ENCODE results near the gene CDC45.

CDC45 gene

GRCh38 chr22:19569276-19569640, 89.5 kb downstream of the CDC45 start:
- no peaks in the 10 kb centered on the region for H3K4me1 Mint-ChIP-seq (ENCODE audit: low read depth)
- H3K27ac Mint-ChIP-seq: no peak overlapping the region
- H3K27me3 Mint-ChIP-seq: no peaks in the 10 kb centered on the region
- no peak overlapping the region for H3K4me3 Mint-ChIP-seq
- H3K9me3 Mint-ChIP-seq: no peaks in the 10 kb centered on the region
- H3K36me3 Mint-ChIP-seq (ENCODE audit: low read depth): no peaks in the 10 kb centered on the region

- H3K4me3 Mint-ChIP-seq: no peak overlapping the region
- H3K27ac Mint-ChIP-seq: no peak overlapping the region
- H3K9me3 Mint-ChIP-seq: no peaks in the 10 kb centered on the region
- no peaks in the 10 kb centered on the region for H3K36me3 Mint-ChIP-seq (ENCODE audit: low read depth)
- H3K27me3 Mint-ChIP-seq: no peaks in the 10 kb centered on the region
- no peaks in the 10 kb centered on the region for H3K4me1 Mint-ChIP-seq (ENCODE audit: low read depth)
These were observed 90.3 kb downstream of the CDC45 start for GRCh38 chr22:19569976-19570375.
